Measurements from ENCODE around the gene KITLG.

DNA sequence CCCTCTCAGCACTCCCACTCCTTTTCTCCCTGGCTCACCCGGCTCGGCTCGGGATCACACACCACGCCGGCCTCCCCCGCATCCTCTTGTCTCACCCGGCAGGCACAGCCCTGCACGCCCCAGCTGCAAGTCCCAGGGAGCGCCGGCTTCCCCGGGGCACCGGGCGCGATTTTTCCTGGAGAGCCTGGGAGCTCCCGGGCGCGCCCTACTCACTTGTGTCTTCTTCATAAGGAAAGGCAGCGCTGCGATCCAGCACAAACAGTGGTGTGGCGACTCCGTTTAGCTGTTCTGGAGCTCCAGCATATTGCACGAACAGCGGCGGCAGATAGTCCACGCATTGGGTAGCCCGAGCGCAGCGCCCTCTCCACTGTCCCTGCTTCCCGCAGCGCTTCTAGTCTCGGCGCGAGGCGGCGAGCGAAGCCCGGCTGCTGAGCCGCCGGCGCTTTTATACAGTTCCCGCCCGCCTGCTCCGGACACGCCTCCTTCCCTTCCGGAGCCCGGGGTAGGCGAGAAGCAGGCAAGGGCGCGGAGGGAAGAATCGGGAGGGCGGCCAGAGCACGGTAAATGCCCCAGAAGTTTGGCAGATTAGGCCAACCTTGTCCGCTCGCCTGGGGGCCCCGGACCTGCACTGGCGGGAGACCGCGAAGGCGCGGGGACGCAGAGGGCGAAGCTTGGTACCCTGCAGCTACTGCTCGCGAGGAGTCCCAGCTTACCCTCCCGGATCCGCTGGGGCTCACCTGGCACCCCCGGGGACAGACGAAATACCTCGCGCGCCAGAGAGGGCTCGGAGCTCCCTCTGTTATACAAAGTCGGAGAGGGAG lies at the start of gene KITLG:
- TF ChIP-seq, protein P1, sequence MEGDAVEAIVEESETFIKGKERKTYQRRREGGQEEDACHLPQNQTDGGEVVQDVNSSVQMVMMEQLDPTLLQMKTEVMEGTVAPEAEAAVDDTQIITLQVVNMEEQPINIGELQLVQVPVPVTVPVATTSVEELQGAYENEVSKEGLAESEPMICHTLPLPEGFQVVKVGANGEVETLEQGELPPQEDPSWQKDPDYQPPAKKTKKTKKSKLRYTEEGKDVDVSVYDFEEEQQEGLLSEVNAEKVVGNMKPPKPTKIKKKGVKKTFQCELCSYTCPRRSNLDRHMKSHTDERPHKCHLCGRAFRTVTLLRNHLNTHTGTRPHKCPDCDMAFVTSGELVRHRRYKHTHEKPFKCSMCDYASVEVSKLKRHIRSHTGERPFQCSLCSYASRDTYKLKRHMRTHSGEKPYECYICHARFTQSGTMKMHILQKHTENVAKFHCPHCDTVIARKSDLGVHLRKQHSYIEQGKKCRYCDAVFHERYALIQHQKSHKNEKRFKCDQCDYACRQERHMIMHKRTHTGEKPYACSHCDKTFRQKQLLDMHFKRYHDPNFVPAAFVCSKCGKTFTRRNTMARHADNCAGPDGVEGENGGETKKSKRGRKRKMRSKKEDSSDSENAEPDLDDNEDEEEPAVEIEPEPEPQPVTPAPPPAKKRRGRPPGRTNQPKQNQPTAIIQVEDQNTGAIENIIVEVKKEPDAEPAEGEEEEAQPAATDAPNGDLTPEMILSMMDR (IDR thresholded peaks at IDR 0.05): no peak
- no peak for TF ChIP-seq EZH2 (IDR thresholded peaks at IDR 0.05; ENCODE audit: borderline replicate concordance, insufficient read depth, low read depth, low read length, poor library complexity, severe bottlenecking)
